HG02973 (cell line): ENCODE measurements around the gene CRY2.
"Not testable (repeated sequence)": the region's sequence is repeated elsewhere in the genome, so short reads cannot be mapped to it uniquely, and the experiment has no call there.

ENCODE experiments used
- ATAC-seq: cut with Tn5 transposase; IDR thresholded peaks from one replicate; pipeline ENCODE4 v1.9.1; 2021; ENCODE audit warnings: moderate library complexity; ENCODE audit not compliant: unreplicated experiment

Gene CRY2

GRCh38 chr11:45897556-45897955, 50.3 kb downstream of the CRY2 start:
- no peak for ATAC-seq

- ATAC-seq, result no peak
Measured at GRCh38 chr11:45899086-45899447, 51.8 kb downstream of the CRY2 start.

GRCh38 chr11:45899448-45900174, 52.3 kb downstream of the CRY2 start:
- no peak for ATAC-seq

GRCh38 chr11:45900175-45900800, 53.0 kb downstream of the CRY2 start:
- not testable (repeated sequence) for ATAC-seq

- no peak for ATAC-seq
Measured at GRCh38 chr11:45900916-45901617, 53.8 kb downstream of the CRY2 start.

GRCh38 chr11:45901626-45902025, 54.4 kb downstream of the CRY2 start:
- ATAC-seq, result no peak

- ATAC-seq, result no peak
Measured at GRCh38 chr11:45902452-45903380, 55.4 kb downstream of the CRY2 start.

- ATAC-seq, result no peak
Measured at GRCh38 chr11:45904309-45904915, 57.1 kb downstream of the CRY2 start.

- ATAC-seq, result no peak
Measured at GRCh38 chr11:45905095-45905494, 57.8 kb downstream of the CRY2 start.

- ATAC-seq, result not testable (repeated sequence)
Measured at GRCh38 chr11:45905576-45905975, 58.3 kb downstream of the CRY2 start.

- no peak for ATAC-seq
Measured at GRCh38 chr11:45906096-45906682, 58.9 kb downstream of the CRY2 start.

GRCh38 chr11:45906965-45907611, 59.8 kb downstream of the CRY2 start, which contains the start of gene FREY1:
Gene FREY1, minus strand, starts transcription at chr11:45907271. Its CDS starts 26 bp downstream, at chr11:45907245.
- no peak for ATAC-seq

- ATAC-seq, result no peak
Measured at GRCh38 chr11:45907911-45908370, 60.7 kb downstream of the CRY2 start.

GRCh38 chr11:45909594-45910475, 62.6 kb downstream of the CRY2 start:
- no peak for ATAC-seq

- ATAC-seq, result no peak
Measured at GRCh38 chr11:45910623-45911022, 63.3 kb downstream of the CRY2 start.

- ATAC-seq, result no peak
Measured at GRCh38 chr11:45913514-45913913, 66.2 kb downstream of the CRY2 start.

- ATAC-seq, result no peak
Measured at GRCh38 chr11:45913942-45914635, 66.8 kb downstream of the CRY2 start.

- ATAC-seq, result no peak
Measured at GRCh38 chr11:45915446-45915845, 68.2 kb downstream of the CRY2 start.
